Prostate gland (tissue), 2 donors: ENCODE results near the gene GUCY1A1.

Experiments used
- CTCF ChIP-seq, 4 experiments: fragments of 200-600 bp in 2 of 4; fragments of 450-650 bp in 2 of 4; sonication (generic) in 2 of 4; IDR thresholded peaks; 1 replicate in 3 of 4; 2 replicates in 1 of 4; pipeline ENCODE4 v1.5.1; 2016 to 2019; ENCODE audit warnings: antibody characterized with exemption in 4 of 4, mild to moderate bottlenecking in 2 of 4, moderate library complexity in 2 of 4
- POLR2AphosphoS5 ChIP-seq: sonication (generic); formaldehyde crosslinking; IDR thresholded peaks from one replicate; pipeline ENCODE4 v1.6.1; 2017; ENCODE audit warnings: antibody characterized with exemption

- TF ChIP-seq CTCF (IDR thresholded peaks at IDR 0.05) (no peak), POLR2AphosphoS5 (no peak)
These were observed 114.1 kb downstream of the GUCY1A1 start for GRCh38 chr4:155780775-155781174.
